NCI-H345 treated with DMSO at 0.1 percent for 48 hours (cell line): ENCODE data around the gene IGFL4.
"Not testable (repeated sequence)": the region's sequence is repeated elsewhere in the genome, so short reads cannot be mapped to it uniquely, and the experiment has no call there.

Experiments
- DNase-seq: peaks from one replicate; lab custom pipeline; 2025; ENCODE audit not compliant: unreplicated experiment; lab: John Stamatoyannopoulos, UW

The IGFL4 gene

GRCh38 chr19:46040952-46041500 is at the start of gene IGFL4:
Gene IGFL4 (minus strand): TSS chr19:46041002. CDS start chr19:46040962, 40 bp downstream.
- DNase-seq: peak; percentile 4

- DNase-seq: no peak
Measured at GRCh38 chr19:46090444-46090843, 49.6 kb upstream of the IGFL4 start.

DNA sequence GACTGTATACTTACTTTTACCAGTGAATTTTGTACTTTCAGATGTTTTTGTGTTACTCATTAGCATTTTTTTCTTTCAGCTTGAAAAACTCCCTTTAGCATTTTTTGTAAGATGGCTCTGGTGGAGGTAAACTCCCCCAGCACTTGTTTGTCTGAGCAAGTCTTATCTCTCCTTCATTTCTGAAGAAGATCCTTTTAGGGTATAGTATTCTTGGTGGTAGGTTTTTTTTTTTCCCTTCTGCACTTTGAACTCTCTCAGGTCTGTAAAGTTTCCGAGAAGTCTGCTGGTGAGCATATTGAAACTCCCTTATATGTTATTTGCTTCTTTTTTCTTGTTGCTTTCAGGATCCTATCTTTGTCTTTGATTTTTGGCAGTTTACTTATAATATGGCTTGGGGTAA is 48.6 kb upstream of the IGFL4 start:
- DNase-seq: no peak

DNA sequence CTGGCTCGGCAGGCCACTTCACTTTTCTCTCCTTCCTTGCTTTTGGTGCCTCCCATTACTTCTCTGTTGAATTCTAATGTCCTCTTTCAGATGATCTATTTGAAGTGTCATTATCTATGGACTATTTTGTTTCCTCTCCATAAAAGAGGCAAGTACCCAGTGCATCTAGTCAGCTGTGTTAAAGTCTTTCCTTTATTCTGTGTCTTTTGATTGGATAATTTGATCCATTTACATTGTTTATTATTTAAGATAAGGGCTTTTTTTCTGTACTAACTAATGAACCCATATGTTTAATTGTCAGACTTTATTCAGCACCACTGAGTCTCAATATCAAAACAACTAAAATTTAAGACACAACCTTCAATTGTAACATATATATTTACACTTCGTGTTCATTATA is 47.3 kb upstream of the IGFL4 start:
- no peak for DNase-seq

DNA sequence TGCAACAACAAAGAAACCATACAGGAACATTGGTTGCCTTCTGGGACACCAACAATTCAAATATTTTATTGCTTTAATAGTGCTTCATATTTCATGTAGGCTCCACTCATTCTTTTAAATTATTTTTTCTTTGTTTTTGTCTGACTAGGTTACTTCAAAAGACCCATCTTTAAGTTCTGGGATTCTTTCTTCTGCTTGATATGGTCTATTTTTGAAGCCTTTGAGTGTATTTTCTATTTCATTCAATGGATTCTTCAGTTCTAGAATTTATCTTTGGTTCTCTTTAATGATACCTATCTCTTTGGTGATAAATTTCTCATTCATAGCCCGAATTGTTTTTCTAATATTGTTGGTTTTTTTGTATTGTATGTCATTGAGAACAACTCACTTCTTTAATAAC is 45.1 kb upstream of the IGFL4 start:
- DNase-seq: no peak

DNA sequence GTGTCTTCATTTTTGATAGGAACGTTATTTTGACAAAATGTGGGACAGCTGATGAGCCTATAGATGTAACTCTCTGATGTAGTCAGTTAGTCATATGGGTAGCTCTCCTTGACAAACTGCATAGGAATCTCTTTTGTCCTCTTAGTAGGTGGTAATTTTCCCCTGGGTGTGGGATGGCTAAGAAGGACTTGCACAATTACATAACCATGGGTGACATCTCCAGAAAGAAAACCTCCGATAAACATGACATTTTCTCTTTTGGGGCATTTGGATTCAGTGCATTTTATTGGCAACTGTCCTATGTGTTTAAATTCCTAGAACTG is 41.9 kb upstream of the IGFL4 start:
- DNase-seq: no peak

DNA sequence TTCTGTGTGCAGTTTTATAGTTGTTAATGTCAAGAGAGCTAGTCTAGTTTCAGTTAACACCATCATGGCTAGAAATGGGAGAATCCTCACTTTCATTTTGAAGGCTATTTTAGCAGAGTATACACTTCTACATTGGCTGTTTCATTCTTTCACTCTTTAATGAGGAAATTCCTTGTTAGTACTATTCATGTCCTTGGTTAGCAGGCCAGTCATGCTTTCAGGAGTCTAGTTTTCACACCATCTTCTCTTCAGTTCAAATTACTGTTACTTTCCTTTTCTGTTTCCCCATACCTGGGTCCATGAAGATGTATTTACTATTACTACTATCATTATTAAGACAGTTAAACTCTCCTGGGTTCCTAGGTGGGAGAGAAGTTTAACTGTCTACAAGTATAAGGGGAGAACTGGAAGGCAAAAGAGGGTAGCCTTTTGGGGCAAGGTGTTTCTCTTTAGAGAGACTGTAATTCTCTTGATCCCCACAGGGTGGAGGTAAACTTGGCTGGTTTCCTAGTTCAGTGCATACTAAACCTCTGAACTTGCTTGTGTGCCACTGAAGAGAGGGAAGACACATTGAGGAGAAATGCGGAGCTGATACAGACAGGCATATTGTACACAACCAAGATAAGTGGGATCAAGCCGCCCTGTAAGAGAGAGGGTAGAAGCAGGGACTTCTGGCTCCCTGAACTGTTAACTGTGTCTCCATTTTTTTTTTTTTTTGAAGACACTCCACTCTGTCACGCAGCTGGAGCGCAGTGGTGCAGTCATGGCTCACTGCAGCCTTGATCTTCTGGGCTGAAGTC is 41.3 kb upstream of the IGFL4 start:
- peak; percentile 37 for DNase-seq

DNA sequence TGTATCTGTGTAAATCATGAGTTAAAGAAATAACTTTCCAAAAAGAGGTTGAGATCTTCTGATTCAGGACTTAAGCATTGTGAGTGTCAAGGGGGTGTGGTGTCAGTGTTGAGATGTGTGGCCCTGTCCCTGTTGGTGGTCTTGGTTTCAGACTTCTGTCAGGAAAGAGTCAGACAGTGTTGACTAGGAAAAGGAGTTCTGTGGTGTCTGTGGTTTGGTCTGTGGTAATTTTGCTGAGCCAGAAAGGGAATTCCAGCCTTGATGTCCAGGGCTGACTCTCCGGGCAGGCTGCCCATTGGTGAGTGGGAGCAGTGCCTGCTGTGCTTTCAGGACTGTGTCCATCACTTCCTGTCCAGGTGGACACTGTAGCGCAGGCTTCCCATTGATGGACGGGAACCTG is 39.8 kb upstream of the IGFL4 start:
- no peak for DNase-seq

DNA sequence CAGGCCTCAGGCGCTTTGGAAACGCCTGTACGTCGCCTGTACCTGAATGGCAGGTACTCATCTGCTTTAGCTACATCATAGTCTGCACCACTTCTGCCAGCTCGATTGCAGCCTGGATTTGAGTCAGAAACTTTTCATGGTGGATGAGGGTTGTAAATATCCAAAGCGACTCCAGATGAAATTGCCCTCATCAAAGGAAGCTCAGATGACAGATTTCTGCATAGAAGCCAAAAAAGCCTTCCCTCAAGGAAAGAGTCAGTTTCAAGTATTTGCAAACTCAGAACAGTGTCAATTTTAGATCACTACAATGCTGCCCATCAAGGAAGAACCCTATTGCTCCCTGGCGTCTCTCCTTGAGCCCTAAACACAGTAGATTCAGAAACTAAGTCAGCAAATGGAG is 38.8 kb upstream of the IGFL4 start:
- no peak for DNase-seq

GRCh38 chr19:46078573-46079332 is 38.0 kb upstream of the IGFL4 start:
- DNase-seq: not testable (repeated sequence)

- no peak for DNase-seq
Measured at GRCh38 chr19:46077815-46078167, 37.0 kb upstream of the IGFL4 start.

GRCh38 chr19:46076951-46077814 is 36.4 kb upstream of the IGFL4 start:
- peak; percentile 73 for DNase-seq

DNA sequence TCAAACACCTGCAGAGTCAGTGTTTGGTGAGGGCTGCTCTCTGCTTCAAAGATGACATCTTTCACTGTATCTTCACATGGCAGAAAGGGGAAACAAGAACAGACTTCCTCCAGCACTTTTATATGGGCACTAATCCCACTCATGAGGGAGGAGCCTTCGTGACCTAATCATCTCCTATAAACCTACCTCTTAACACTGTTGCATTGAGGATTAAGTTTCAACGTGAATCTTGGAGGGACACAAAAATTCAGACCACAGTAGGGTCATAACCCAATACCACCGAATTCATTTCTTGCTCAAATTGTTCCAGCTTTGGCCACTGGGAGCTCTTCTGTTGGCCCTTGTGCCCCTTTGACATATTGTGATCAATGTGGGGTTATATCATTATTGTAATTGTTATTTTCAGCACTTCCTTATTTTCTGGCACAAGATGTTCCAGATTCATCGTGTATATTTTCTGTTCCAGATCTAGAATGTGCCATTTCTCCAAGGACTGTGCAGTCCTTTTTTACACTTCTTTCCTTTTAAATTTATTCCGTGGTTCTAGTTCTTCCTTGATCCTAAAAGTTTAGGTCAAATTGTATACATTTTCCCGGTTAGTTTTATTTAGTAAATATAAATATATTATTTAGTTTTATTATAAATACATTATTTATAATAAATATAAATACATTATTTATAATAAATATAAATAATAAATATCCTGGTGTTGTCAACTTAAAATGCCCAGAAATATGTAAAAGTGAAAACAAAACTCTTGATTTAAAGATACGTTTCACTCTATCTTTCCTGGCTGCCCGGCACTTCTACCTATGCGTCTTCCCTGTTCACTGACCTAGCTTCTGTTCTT is 35.5 kb upstream of the IGFL4 start:
- DNase-seq: no peak

DNA sequence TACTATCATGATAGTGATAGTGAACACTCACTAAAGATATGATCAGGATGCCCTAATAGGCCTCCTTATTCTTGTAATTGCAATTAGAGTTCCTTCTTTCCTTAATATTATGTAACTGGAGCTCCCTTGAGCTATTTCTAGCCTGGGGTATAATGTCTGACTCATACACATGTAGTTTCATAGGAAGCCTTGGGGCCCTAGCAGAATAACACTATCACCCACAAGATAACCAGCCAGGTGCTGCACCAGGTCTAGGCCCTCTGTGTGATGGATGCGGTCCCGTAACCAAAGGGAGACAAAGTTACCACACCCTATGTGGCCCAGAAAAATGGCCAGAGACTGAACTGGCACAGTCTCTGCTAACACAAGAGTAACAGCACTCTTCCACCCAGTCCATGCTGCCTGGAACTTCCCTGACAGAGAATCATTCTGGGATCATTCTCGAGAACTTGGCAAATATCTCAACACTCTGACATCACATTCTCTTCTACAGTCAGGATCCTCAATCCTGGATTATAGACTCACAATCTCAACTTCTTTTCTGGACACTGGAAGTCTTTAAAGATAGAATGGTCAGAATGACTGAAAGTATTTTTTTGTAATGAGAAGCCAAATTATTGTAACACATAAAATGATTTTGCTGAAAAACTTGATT is 32.6 kb upstream of the IGFL4 start:
- no peak for DNase-seq

- no peak for DNase-seq
Measured at GRCh38 chr19:46069806-46070341, 29.1 kb upstream of the IGFL4 start.

GRCh38 chr19:46068345-46069258 is 27.8 kb upstream of the IGFL4 start:
- no peak for DNase-seq

GRCh38 chr19:46067691-46068090 is 26.9 kb upstream of the IGFL4 start:
- DNase-seq: no peak

DNA sequence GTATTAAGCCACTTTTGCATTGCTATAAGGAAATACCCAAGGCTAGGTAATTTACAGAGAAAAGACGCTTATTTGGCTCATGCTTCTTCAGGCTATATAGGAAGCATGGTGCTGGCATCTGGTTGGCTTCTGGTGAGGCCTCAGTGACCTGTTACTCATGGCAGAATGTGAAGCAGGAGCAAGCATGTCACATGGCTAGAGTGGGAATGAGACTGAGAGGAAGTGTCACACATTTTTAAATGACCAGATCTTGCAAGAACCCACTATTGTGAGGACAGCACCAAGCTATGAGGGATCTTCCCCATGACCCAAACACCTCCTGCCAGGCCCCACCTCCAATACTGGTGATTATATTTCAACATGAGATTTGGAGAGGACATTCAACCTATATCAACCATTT is 25.7 kb upstream of the IGFL4 start:
- DNase-seq: no peak
